GM19043 (cell line): Measurements from ENCODE around the gene SCARF2.
"Not testable (repeated sequence)": the region's sequence is repeated elsewhere in the genome, so short reads cannot be mapped to it uniquely, and the experiment has no call there.

Experiments
- ATAC-seq: cut with Tn5 transposase; IDR thresholded peaks from one replicate; pipeline ENCODE4 v1.9.1; 2021; ENCODE audit warnings: low read depth; ENCODE audit not compliant: unreplicated experiment

SCARF2 gene

DNA sequence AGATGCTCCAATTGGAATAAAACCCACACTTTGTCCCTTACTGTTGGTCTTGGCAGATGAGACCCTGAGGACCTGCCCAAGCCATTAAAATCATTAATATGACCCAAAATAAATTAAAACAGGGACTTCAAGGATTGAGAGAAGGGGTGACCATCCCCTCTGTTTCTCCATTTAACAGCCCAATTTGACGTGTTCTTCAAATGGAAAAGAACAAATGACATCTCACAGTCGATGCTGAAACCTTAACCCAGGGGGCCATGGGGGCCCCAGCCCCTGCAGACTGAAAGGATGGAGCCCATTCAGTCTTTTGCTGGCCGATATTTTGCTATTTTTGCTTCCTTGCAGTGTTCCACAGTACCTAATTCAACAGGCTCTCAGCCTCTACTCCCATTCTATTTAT lies 23.2 kb downstream of the SCARF2 start:
- ATAC-seq = no peak

DNA sequence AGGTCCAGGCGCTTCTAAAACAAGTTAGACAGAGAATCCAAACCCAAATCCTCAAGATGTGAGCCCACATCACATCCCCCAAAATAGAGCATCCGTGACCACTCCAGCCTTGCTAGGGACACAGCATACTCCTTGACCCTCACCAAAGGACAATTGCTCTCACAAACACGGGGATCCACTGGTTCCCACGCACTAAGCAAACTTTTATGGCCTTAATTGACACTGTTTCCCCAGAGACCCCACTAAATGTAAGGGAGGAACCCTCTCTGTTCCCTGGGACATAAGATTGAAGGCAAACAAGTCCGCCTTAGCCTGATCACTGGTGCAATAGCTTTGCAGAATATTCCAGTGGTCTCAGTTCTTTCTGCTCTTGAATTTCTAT lies 23.6 kb downstream of the SCARF2 start:
- ATAC-seq = no peak

DNA sequence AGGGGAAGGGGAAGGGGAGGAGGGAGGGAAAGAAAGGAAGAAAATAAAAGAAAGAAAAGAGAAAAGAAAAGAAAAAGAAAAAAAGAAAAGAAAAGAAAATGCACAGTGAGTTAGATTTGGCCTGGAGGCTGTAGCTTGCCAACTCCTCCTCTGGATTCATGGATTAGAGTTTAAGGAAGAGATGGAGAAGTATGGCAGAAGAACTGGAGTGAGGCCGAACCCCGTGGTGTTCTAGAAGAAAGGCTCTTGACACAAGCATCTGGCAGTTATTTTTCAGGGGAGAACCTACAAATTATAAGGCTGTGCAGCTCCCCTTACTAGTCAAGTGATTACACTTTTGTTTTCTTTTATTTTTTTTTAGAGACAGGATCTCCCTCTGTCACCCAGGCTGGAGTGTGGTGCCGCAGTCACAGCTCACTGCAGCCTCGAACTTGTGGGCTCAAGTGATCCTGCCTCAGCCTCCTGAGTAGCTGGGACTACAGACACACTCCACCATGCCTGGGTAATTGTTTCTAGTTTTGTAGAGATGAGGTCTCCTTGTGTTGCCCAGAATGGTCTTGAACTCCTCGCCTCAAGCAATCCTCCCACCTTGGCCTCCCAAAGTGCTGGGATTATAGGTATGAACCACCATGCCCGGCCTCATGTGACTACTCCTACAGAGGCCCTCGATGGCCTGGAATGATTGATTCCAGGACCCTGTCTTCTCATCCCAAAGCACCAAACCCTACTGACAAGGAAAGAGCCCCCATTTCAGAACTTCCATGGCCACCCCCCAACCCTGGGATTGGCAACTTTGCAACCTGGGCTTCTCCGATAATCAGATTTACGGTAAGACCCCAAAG lies 24.2 kb downstream of the SCARF2 start:
- no peak for ATAC-seq

DNA sequence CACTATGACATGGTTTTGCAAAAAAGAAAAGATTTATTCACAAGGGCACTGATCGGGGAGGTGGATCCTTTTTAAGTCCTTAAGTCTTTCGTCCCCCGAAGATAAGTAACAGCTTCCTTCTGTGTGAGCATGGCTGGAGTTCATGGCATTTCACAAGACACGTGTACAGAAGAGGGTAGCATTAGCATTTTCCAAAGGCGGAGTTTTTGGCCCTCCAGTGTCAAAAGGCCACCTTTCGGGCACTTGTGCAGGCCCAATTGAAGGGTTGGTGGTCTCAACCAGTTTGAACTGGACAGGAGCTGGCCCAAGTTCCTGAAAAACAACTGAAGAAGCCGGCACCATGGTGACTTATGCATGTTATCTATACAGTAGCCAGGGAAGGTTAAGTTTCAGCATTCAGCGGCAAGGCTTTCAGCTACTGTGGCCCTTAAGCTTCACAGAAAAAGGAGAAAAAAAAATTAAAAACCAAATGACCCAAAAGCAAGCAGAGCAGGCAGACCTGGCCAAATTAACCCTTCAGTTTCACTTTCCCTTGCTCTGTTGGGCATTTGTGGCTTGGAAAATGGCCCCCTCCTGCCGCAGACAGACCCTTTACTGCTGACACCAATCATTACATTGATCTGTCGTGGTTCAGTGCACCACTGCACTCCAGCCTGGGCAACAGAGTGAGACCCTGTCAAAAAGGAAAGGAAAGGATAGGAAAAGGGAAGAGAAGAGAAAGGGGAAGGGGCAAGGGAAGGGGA lies 25.0 kb downstream of the SCARF2 start:
- ATAC-seq = no peak

GRCh38 chr22:20409385-20409784 lies 28.2 kb downstream of the SCARF2 start:
- ATAC-seq = not testable (repeated sequence)

- ATAC-seq = no peak
These were observed 28.7 kb downstream of the SCARF2 start for GRCh38 chr22:20408891-20409290.

DNA sequence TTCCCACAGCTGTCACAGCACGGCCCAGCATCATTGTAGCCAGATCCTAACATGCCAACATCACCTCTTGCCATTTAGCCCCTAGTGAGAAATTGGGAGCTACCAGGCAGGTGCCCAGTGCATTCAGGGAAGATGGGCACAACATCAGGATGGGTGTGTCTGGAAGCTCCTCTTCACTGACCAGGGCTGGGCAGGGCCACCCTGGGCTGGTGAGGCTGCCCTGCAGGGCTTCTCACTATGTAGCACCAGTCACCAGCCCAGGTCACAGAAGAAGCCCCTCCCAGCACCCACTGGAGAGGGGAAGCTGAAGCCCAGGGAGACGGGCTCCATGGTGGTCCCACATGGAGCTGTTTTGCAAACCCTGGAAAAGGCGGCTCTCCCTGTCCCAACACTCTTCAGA lies 29.8 kb downstream of the SCARF2 start:
- no peak for ATAC-seq

- no peak for ATAC-seq
These were observed 30.8 kb downstream of the SCARF2 start for GRCh38 chr22:20406686-20407408.

- no peak for ATAC-seq
These were observed 31.5 kb downstream of the SCARF2 start for GRCh38 chr22:20405931-20406685.

DNA sequence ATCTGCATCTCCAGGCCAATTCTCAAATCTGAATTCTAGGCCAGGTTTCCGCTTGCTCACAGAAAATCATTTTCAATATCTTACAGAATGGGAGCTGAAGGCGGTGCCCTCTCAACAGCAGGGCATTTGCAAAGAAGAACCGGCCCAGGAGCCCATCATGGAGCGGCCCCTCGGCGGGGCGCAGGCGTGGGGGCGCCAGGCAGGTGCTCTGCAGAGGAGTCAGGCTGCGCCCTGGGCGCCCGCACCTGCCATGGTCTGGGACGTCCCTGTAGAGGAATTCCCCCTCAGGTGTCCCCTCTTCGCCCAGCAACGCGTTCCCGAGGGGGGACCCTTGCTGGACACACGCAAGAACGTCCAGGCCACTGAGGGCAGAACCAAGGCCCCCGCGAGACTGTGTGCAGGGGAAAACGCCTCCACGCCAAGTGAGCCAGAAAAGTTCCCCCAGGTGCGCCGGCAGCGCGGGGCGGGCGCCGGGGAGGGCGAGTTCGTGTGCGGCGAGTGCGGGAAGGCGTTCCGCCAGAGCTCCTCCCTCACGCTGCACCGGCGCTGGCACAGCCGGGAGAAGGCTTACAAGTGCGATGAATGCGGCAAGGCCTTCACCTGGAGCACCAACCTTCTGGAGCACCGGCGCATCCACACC lies 32.2 kb downstream of the SCARF2 start:
- ATAC-seq = no peak

DNA sequence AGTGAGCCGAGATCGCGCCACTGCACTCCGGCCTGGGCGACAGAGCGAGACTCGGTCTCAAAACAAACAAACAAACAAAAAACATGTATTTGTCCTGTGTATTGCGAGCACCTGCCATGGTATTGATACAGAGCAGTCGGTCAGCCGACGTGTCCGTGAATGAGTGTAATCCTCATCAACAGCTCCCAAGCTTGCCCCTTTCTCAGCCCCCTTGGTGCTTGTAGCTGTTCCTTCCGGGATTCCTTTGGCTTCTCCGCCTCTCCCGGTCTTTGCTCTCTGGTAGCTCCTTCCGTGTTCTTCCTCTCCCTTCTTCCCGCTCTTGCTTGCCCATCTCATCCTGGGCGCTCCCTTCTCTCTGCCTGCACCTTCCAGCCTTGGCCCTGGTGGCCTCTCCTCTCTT lies 32.7 kb downstream of the SCARF2 start:
- no peak for ATAC-seq

DNA sequence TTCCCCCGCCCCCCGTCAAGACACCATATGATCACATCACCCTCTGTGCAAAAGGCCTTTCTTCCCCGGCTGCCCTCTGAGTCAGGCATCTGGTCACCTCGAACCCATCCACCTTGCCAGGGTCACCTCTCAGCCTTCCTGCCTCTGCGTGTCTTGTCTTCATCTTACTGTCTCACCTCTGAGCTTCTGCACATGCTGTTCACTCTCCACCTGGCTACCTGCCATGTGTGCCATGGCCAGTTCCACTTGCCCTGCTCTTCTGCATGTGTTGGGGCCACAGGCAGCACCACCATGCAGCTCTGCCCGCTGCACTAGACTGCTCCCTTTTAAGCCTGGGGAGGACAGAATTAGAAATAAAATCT lies 33.9 kb downstream of the SCARF2 start:
- ATAC-seq = no peak

DNA sequence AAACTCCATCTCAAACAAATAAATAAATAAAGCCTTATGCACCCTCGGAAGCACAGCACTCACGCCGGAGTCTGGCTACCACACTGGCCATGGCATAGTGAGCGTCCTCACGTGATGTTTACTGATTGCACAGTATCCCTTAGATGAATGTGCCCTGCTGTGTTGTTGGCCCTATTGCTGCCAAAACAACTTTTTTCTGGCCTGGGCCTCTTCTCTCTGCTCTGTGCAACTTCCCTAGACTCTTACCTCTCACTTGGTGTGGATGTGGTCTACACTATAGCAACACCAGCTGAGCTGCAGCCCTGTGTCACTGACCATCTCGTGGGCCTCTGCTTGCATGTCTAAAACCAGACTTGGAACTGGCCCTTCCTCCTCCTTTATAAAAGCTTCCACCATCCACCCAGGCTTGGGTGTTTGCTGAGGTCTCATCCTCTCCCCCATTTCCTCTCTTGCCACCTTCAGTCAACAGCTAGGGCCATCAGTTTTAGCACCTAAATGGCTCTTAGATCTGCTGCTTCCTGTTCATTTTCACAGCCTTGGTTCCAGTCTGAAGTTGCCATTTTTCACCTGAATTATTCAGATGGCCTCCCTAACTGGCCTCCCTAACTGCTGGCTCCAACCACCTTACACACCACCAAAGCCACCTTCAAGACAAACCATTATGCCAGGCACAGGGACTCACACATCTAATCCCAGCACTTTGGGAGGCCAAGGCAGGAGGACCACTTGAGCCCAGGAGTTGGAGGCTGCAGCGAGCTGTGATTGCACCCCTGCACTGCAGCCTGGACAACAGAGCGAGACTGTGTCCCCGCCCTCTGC lies 34.5 kb downstream of the SCARF2 start:
- ATAC-seq = no peak

DNA sequence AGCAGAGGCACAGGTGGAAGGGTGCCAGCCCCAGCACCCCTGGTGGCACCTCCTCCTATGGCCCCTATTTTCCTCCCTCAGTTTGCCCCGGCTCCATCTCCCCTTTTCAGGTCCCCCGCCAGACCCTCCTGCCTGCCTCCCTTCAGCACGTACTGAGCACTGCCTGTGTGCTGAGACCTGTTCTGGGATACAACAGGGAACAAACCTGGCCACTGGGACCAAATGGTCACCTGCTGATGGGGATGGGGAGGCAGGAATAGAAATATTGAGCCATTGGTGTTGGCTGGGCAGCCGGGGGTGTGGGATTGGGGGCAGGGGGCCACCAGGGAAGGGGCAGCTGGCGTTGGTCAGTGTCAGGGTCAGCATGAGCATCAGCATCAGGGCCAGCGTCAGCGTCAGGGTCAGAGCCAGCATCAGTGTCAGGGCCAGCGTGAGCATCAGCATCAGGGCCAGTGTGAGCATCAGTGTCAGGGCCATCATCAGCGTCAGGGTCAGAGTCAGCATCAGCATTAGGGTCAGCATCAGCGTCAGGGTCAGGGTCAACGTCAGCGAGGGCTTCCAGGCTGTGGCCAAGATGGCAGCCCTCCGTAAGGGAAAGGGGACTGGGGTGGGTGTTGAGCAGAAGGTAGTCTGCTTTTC lies 36.1 kb downstream of the SCARF2 start:
- no peak for ATAC-seq

DNA sequence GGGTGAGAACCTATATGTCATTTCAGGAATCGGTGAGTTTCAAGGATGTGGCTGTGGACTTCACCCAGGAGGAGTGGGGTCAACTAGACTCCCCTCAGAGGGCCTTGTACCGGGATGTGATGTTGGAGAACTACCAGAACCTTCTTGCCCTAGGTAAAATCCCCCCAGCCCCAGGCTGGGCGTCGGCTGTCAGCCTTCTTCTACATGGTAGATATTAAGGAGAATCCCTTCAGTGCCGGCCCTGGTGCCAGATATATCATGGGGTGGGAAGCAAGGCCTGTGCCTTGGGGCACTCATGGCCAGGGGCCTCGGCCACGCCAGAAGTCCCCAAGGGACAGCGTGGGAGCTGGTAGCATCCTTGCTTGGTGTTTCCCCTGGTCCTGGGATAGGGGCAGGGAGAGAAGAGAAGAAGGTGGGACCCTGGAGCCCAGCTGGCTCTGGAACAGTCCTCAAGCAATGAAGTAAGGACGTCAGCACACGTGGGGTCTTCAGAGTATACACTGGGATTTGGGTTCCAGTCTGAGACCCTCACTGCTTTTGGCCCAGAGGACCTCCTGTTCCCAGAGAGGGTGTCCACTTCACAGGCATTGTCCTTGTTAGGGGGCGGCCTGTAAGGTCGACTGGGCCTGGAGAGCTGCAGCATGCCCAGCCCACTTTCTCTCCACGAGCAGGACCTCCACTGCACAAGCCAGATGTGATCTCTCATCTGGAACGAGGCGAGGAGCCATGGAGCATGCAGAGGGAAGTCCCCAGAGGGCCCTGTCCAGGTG lies 36.8 kb downstream of the SCARF2 start:
- ATAC-seq = no peak

DNA sequence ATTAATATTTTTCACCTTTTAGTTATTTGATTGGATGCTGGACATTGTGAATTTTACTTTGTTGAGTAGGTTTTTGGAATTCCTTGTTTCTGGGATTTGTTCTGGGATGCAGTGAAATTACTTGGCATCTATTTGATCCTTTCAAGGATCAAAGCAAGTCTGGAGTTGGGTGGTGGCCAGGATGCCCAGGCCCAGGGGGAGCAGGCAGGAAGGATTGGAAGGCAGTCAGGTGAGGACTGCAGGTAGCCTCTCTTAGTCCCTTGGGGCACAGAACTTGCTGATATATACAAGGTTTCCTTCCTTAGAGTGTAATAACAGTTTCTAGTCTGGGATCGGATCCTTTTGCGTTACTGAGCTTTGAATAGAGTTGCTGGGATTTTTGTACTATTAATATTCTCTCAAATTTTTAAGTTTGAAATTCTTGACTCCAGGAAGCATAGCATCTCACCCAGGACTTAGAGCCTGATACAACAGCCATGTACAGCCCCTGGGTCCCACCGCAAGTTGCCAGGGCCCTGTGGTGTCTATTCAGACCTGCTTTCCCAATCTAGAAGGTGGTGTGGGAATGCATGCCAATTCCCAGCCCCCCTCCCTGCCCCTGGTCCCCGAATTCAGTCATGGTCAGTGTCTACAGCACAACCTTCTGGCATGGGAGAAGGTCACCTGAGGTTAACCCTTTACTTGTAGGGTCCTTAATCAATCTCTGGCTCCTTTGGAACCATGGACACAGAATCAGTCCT lies 37.6 kb downstream of the SCARF2 start:
- ATAC-seq = no peak

DNA sequence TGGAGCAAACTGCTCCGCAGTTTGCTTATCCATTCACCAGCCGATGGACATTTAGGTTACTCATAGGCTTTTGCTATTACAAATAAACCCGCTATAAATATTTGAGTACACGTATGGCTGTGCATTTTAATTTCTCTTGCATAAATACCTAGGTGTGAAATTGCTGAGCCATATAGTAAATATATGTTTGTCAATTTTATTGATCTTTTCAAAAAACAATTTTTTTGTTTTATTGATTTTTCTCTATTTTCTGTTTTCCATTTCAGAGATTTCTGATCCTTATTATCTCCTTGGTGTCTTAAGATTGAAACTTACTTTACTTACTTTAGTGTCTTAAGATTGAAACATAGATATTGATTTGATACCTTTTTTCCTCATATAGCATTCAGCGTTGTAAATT lies 39.2 kb downstream of the SCARF2 start:
- ATAC-seq = no peak

GRCh38 chr22:20397498-20397897 lies 40.1 kb downstream of the SCARF2 start:
- ATAC-seq = no peak
